IMR-90 (cell line): Measurements from ENCODE around the gene CUTC. TPM values are rescaled to one million over a fixed set of nuclear protein-coding genes. Genes with fewer than 3 reads are reported as not detected.

ENCODE experiments used
- ATAC-seq: fragments of 200-7000 bp; cut with Tn5 transposase; 2 replicates; pipeline ENCODE4 v1.9.1; 2020; ENCODE audit warnings: low read depth, mild to moderate bottlenecking, moderate library complexity
- BruUV-seq: library from RNA; stranded (reverse); fragments of 400-500 nt; replicated peaks from 2 replicates; lab custom pipeline; 2021; lab: Mats Ljungman, UMichigan
- CTCF ChIA-PET: fragments of 300-600 bp; formaldehyde crosslinking; extraction: SDS; loops from one replicate; lab custom pipeline; 2021; ENCODE audit warnings: antibody characterized with exemption; lab: Yijun Ruan, JAX
- POLR2A ChIA-PET: fragments of 300-600 bp; sonication (Branson Sonifier 250); formaldehyde crosslinking; loops from one replicate; lab custom pipeline; 2022; ENCODE audit warnings: antibody characterized with exemption; ENCODE audit not compliant: unreplicated experiment; lab: Charles Lee
- DNase-seq: peaks from one replicate; pipeline ENCODE4 v3.0.0; 2013
- H2AFZ ChIP-seq: replicated peaks from 2 replicates; pipeline ENCODE3; 2013; ENCODE audit warnings: low read length, mild to moderate bottlenecking; ENCODE audit not compliant: poor library complexity
- H2AK5ac ChIP-seq: 2 replicates; pipeline ENCODE4 v1.6.1; 2013; ENCODE audit warnings: low read depth, low read length, inconsistent platforms
- H2AK9ac ChIP-seq: replicated peaks from 2 replicates; pipeline ENCODE3; 2013; ENCODE audit warnings: mild to moderate bottlenecking, low read depth, low read length, moderate library complexity; ENCODE audit not compliant: poor library complexity
- H2BK120ac ChIP-seq: 2 replicates; pipeline ENCODE4 v1.6.1; 2013; ENCODE audit warnings: low read depth, low read length, inconsistent platforms
- H2BK15ac ChIP-seq: 3 replicates; pipeline ENCODE4 v1.6.1; 2013; ENCODE audit warnings: low read depth, low read length, inconsistent platforms
- H2BK20ac ChIP-seq: 2 replicates; pipeline ENCODE4 v1.6.1; 2013; ENCODE audit warnings: low read depth, mild to moderate bottlenecking, inconsistent platforms, low read length, moderate library complexity
- H2BK5ac ChIP-seq: 2 replicates; pipeline ENCODE4 v1.6.1; 2013; ENCODE audit warnings: mild to moderate bottlenecking, low read depth, low read length, inconsistent platforms; ENCODE audit not compliant: poor library complexity, severe bottlenecking
- H3K14ac ChIP-seq: replicated peaks from 2 replicates; pipeline ENCODE4 v1.6.1; 2013; ENCODE audit warnings: low read depth, low read length, inconsistent platforms
- H3K18ac ChIP-seq: 2 replicates; pipeline ENCODE4 v1.6.1; 2013; ENCODE audit warnings: low read depth, low read length, control low read depth
- H3K23ac ChIP-seq: 2 replicates; pipeline ENCODE4 v1.6.1; 2013; ENCODE audit warnings: low read depth, low read length, inconsistent platforms
- H3K27ac ChIP-seq: 2 replicates; pipeline ENCODE4 v1.5.1; 2013; ENCODE audit warnings: mild to moderate bottlenecking, control low read depth, low read length; ENCODE audit not compliant: insufficient read depth
- H3K27me3 ChIP-seq: 2 replicates; pipeline ENCODE4 v1.6.1; 2013; ENCODE audit warnings: low read length; ENCODE audit not compliant: control insufficient read depth, insufficient read depth
- H3K36me3 ChIP-seq: 2 replicates; pipeline ENCODE4 v1.6.1; 2013; ENCODE audit warnings: low read length, mixed read lengths; ENCODE audit not compliant: control insufficient read depth, insufficient read depth
- H3K4ac ChIP-seq: 2 replicates; pipeline ENCODE4 v1.6.1; 2013; ENCODE audit warnings: low read depth, low read length, inconsistent platforms
- H3K4me1 ChIP-seq: 2 replicates; pipeline ENCODE4 v1.6.1; 2013; ENCODE audit warnings: low read length, mixed read lengths; ENCODE audit not compliant: control insufficient read depth, insufficient read depth
- H3K4me2 ChIP-seq: 2 replicates; pipeline ENCODE4 v1.6.1; 2013; ENCODE audit warnings: low read depth, mild to moderate bottlenecking, control low read depth, low read length, moderate library complexity
- H3K4me3 ChIP-seq: 2 replicates; pipeline ENCODE4 v1.5.1; 2013; ENCODE audit warnings: low read depth, mild to moderate bottlenecking, control low read depth, low read length, moderate library complexity; ENCODE audit not compliant: insufficient read depth
- H3K56ac ChIP-seq: 2 replicates; pipeline ENCODE4 v1.6.1; 2013; ENCODE audit warnings: low read length, inconsistent platforms; ENCODE audit not compliant: insufficient read depth; ENCODE audit errors: extremely low read depth
- H3K79me1 ChIP-seq, 2 experiments: 2 replicates each; pipeline ENCODE4 v1.6.1; 2013; ENCODE audit warnings: low read length in 2 of 2, inconsistent platforms in 1 of 2, low read depth in 1 of 2
- H3K9ac ChIP-seq: 2 replicates; pipeline ENCODE4 v1.6.1; 2013; ENCODE audit warnings: low read depth, low read length, control low read depth
- H3K9me1 ChIP-seq: 2 replicates; pipeline ENCODE4 v1.6.1; 2013; ENCODE audit warnings: low read length, inconsistent platforms; ENCODE audit not compliant: insufficient read depth
- H3K9me3 ChIP-seq: 2 replicates; pipeline ENCODE4 v1.6.1; 2013; ENCODE audit warnings: low read length; ENCODE audit not compliant: control insufficient read depth, insufficient read depth
- H4K20me1 ChIP-seq: 2 replicates; pipeline ENCODE4 v1.6.1; 2013; ENCODE audit warnings: low read length, inconsistent platforms; ENCODE audit not compliant: insufficient read depth
- H4K5ac ChIP-seq: 2 replicates; pipeline ENCODE4 v1.6.1; 2013; ENCODE audit warnings: mild to moderate bottlenecking, low read depth, low read length, control low read depth
- H4K8ac ChIP-seq, 2 experiments: 2 replicates each; pipeline ENCODE4 v1.6.1; 2013; ENCODE audit warnings: low read depth in 2 of 2, low read length in 2 of 2, control low read depth in 1 of 2, inconsistent platforms in 1 of 2
- H4K91ac ChIP-seq: 2 replicates; pipeline ENCODE4 v1.6.1; 2013; ENCODE audit warnings: low read depth, low read length, inconsistent platforms; ENCODE audit not compliant: insufficient read depth
- BHLHE40 ChIP-seq: fragments of 150-350 bp; IDR thresholded peaks from 2 replicates; pipeline ENCODE4 v1.6.1; 2016; ENCODE audit warnings: mild to moderate bottlenecking, low read depth, low read length
- CEBPB ChIP-seq: IDR thresholded peaks from 2 replicates; pipeline ENCODE4 v1.6.1; 2012; ENCODE audit warnings: low read depth, low read length, improper control_type of control experiment
- CHD1 ChIP-seq: IDR thresholded peaks from 2 replicates; pipeline ENCODE4 v1.6.1; 2012; ENCODE audit warnings: low read depth, low read length, improper control_type of control experiment
- FOS ChIP-seq: fragments of 150-350 bp; IDR thresholded peaks from 2 replicates; pipeline ENCODE4 v1.6.1; 2016; ENCODE audit warnings: low read depth, low read length
- MAFK ChIP-seq: IDR thresholded peaks from 2 replicates; pipeline ENCODE4 v1.6.1; 2012; ENCODE audit warnings: low read depth, low read length, improper control_type of control experiment
- MAZ ChIP-seq: IDR thresholded peaks from 2 replicates; pipeline ENCODE4 v1.6.1; 2012; ENCODE audit warnings: low read depth, mild to moderate bottlenecking, low read length, improper control_type of control experiment, moderate library complexity, borderline replicate concordance
- MXI1 ChIP-seq: IDR thresholded peaks from 2 replicates; pipeline ENCODE4 v1.6.1; 2012; ENCODE audit warnings: low read depth, mild to moderate bottlenecking, low read length, moderate library complexity, borderline replicate concordance
- NFE2L2 ChIP-seq: fragments of 150-350 bp; IDR thresholded peaks from 2 replicates; pipeline ENCODE4 v1.6.1; 2016; ENCODE audit warnings: low read depth, mild to moderate bottlenecking, low read length
- POLR2A ChIP-seq: IDR thresholded peaks from 2 replicates; pipeline ENCODE4 v1.6.1; 2012; ENCODE audit warnings: mild to moderate bottlenecking, low read depth, low read length
- RAD21 ChIP-seq: IDR thresholded peaks from 2 replicates; pipeline ENCODE4 v1.6.1; 2012; ENCODE audit warnings: low read length, improper control_type of control experiment
- RCOR1 ChIP-seq: IDR thresholded peaks from 2 replicates; pipeline ENCODE4 v1.6.1; 2012; ENCODE audit warnings: mild to moderate bottlenecking, low read length, improper control_type of control experiment; ENCODE audit not compliant: insufficient replicate concordance
- RFX5 ChIP-seq: IDR thresholded peaks from 2 replicates; pipeline ENCODE4 v1.8.0; 2012; ENCODE audit warnings: low read depth, mild to moderate bottlenecking, low read length, moderate library complexity
- SMC3 ChIP-seq: fragments of 150-350 bp; IDR thresholded peaks from 2 replicates; pipeline ENCODE4 v1.6.1; 2016; ENCODE audit warnings: low read depth, mild to moderate bottlenecking, antibody characterized with exemption, low read length, moderate library complexity
- WGBS, 2 experiments: methylation state at CpG; one replicate each; pipeline versions ENCODE4 v1.1.5 to v1.1.7; 2013; ENCODE audit warnings: missing lambda C conversion rate in 2 of 2; ENCODE audit not compliant: insufficient read length in 1 of 2; ENCODE audit errors: extremely low coverage in 2 of 2; 5-methylcytosine and 5-hydroxymethylcytosine counted together
- dilution Hi-C: fragments of 300-500 bp; cut with HindIII; formaldehyde crosslinking; loops from one replicate; pipeline ENCODE4 v1.14.3; 2018; ENCODE audit warnings: low sequenced_read_pairs; ENCODE audit not compliant: unreplicated experiment
- in situ Hi-C: fragments of 300-500 bp; cut with MboI; formaldehyde crosslinking; loops from 3 replicates; pipeline ENCODE4 v1.14.3; 2019; ENCODE audit warnings: low sequenced_read_pairs, inconsistent platforms, mixed read lengths
- intact Hi-C: fragments of 100-400 bp; cut with micrococcal nuclease; formaldehyde crosslinking; loops from 2 replicates; pipeline ENCODE4 v1.10.0; 2022
- polyA plus RNA-seq, 3 experiments: library from polyadenylated mRNA; depleted of rRNA; stranded (reverse); fragments of >200 nt; gene quantifications; 2 replicates each; pipeline ENCODE4 v1.2.3, GENCODE V29; 2012; ENCODE audit warnings: low replicate concordance in 1 of 3
- total RNA-seq: library from RNA; depleted of rRNA; stranded (reverse); fragments of >200 nt; gene quantifications from 2 replicates; pipeline ENCODE4 v1.2.3, GENCODE V29; 2012
- TF ChIP-seq, protein P1 (sequence below): fragments of 150-350 bp; IDR thresholded peaks from 2 replicates; pipeline ENCODE4 v1.6.1; 2017; ENCODE audit warnings: mild to moderate bottlenecking, antibody characterized with exemption, low read length, low read depth
- TF ChIP-seq, protein P2 (sequence below): fragments of 150-350 bp; IDR thresholded peaks from 2 replicates; pipeline ENCODE4 v1.6.1; 2016; ENCODE audit warnings: low read depth, mild to moderate bottlenecking, low read length, moderate library complexity, borderline replicate concordance
- TF ChIP-seq, protein P3 (sequence below): conservative IDR thresholded peaks from 2 replicates; pipeline ENCODE4 v1.5.1; 2012; ENCODE audit warnings: mild to moderate bottlenecking, low read depth, low read length, improper control_type of control experiment

The CUTC gene
- total and polyA plus RNA-seq, 2 of the 4 experiments (the other 2 are of a cell fraction): 7.0 to 10.2 TPM

DNA sequence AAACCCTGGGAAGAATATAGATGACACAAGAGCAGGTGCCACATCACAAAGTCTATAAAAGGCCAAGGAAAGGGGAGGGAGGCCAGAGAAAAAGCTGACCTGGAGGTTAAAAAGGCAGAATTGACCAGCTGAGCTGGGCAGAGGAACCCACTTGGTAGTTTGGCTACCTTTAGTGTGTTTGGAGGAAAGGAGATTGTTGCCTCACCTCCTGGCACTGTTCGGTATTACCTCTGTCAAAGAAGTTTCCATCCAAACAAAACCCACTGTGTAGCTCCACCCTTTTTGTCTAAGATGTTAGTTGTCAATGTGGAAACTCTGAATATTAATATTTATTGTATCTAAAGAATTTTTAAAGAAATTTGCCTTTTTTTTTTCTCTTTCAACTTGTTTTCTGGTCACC is 49.3 kb upstream of the CUTC start:
- Histone ChIP-seq H4K20me1 (no peaks in the 10 kb centered on the region), H2BK20ac (no peak overlapping the region), H3K14ac (no peak overlapping the region), H3K9ac (no peak overlapping the region), H4K8ac (no peak overlapping the region), H3K4ac (no peak overlapping the region), H2AK9ac (no peak overlapping the region), H3K9me3 (no peaks in the 10 kb centered on the region), H2AK5ac (no peak overlapping the region), H4K91ac (no peak overlapping the region), H3K79me1 (peaks cover 15% of the 10 kb centered on the region in 2 experiments), H3K27me3 (no peaks in the 10 kb centered on the region), H2AFZ (no peak overlapping the region), H3K4me1 (peaks cover 7% of the 10 kb centered on the region), H2BK5ac (no peak overlapping the region), H2BK15ac (no peak overlapping the region), H3K27ac (no peak overlapping the region), H3K23ac (no peak overlapping the region), H2BK120ac (no peak overlapping the region), H3K4me3 (no peak overlapping the region), H3K56ac (no peak overlapping the region), H4K5ac (no peak overlapping the region; the same call in 1 of the 2 replicates), H3K9me1 (peaks cover 5% of the 10 kb centered on the region), H3K4me2 (no peak overlapping the region), H3K36me3 (peaks cover 28% of the 10 kb centered on the region), H3K18ac (no peak overlapping the region)
- TF ChIP-seq BHLHE40 (no peak), CEBPB (no peak), POLR2A (no peak), NFE2L2 (no peak), FOS (no peak), RFX5 (no peak), RAD21 (no peak), SMC3 (no peak), MAFK (no peak), RCOR1 (no peak), MXI1 (no peak), MAZ (no peak), CHD1 (no peak)
- TF ChIP-seq, protein P1, sequence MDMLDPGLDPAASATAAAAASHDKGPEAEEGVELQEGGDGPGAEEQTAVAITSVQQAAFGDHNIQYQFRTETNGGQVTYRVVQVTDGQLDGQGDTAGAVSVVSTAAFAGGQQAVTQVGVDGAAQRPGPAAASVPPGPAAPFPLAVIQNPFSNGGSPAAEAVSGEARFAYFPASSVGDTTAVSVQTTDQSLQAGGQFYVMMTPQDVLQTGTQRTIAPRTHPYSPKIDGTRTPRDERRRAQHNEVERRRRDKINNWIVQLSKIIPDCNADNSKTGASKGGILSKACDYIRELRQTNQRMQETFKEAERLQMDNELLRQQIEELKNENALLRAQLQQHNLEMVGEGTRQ: no peak
- TF ChIP-seq, protein P2, sequence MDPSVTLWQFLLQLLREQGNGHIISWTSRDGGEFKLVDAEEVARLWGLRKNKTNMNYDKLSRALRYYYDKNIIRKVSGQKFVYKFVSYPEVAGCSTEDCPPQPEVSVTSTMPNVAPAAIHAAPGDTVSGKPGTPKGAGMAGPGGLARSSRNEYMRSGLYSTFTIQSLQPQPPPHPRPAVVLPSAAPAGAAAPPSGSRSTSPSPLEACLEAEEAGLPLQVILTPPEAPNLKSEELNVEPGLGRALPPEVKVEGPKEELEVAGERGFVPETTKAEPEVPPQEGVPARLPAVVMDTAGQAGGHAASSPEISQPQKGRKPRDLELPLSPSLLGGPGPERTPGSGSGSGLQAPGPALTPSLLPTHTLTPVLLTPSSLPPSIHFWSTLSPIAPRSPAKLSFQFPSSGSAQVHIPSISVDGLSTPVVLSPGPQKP: no peak
- TF ChIP-seq, protein P3, sequence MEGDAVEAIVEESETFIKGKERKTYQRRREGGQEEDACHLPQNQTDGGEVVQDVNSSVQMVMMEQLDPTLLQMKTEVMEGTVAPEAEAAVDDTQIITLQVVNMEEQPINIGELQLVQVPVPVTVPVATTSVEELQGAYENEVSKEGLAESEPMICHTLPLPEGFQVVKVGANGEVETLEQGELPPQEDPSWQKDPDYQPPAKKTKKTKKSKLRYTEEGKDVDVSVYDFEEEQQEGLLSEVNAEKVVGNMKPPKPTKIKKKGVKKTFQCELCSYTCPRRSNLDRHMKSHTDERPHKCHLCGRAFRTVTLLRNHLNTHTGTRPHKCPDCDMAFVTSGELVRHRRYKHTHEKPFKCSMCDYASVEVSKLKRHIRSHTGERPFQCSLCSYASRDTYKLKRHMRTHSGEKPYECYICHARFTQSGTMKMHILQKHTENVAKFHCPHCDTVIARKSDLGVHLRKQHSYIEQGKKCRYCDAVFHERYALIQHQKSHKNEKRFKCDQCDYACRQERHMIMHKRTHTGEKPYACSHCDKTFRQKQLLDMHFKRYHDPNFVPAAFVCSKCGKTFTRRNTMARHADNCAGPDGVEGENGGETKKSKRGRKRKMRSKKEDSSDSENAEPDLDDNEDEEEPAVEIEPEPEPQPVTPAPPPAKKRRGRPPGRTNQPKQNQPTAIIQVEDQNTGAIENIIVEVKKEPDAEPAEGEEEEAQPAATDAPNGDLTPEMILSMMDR: no peak
- no CpG with 5 or more reads among the region's 1 CpG for WGBS, 2 experiments
- POLR2A ChIA-PET: no interaction called here
- dilution Hi-C loops: no loop called here
- intact Hi-C loops: no loop called here
- in situ Hi-C loops: no loop called here
- DNase-seq (no peak), ATAC-seq (no peak)
- no TSS peak for BruUV-seq
- CTCF ChIA-PET: interaction anchor here (0.6 kb wide), 1 partner anchor 282 kb away, joined by 3 read pairs; no protein-coding TSS in a partner anchor
